Colon (tissue), 2 donors: Measurements from ENCODE around the gene GDAP1L1.
"Not testable (repeated sequence)": the region's sequence is repeated elsewhere in the genome, so short reads cannot be mapped to it uniquely, and the experiment has no call there.

Experiments used
- FAIRE-seq: peaks from 2 replicates; lab custom pipeline; 2012; peaks lifted over from hg19 to GRCh38; lab: Jason Lieb, UNC
- donor health status: control.
- donor health status: control.

Gene GDAP1L1

GRCh38 chr20:44221368-44221954 lies 25.6 kb upstream of the GDAP1L1 start:
- no peak for FAIRE-seq

GRCh38 chr20:44222027-44222426 lies 25.1 kb upstream of the GDAP1L1 start:
- FAIRE-seq: no peak

GRCh38 chr20:44222633-44223368 lies 24.3 kb upstream of the GDAP1L1 start:
- FAIRE-seq: no peak

GRCh38 chr20:44223721-44224120 lies 23.4 kb upstream of the GDAP1L1 start:
- no peak for FAIRE-seq

- FAIRE-seq: no peak
Observed at GRCh38 chr20:44224637-44225036, 22.5 kb upstream of the GDAP1L1 start.

- no peak for FAIRE-seq
Observed at GRCh38 chr20:44228465-44229258, 18.4 kb upstream of the GDAP1L1 start.

GRCh38 chr20:44231193-44231592 lies 15.9 kb upstream of the GDAP1L1 start:
- no peak for FAIRE-seq

GRCh38 chr20:44231713-44232468 lies 15.2 kb upstream of the GDAP1L1 start:
- FAIRE-seq: no peak

- not testable (repeated sequence) for FAIRE-seq
Observed at GRCh38 chr20:44232469-44232856, 14.6 kb upstream of the GDAP1L1 start.

- no peak for FAIRE-seq
Observed at GRCh38 chr20:44233436-44234016, 13.6 kb upstream of the GDAP1L1 start.

- no peak for FAIRE-seq
Observed at GRCh38 chr20:44234566-44235317, 12.4 kb upstream of the GDAP1L1 start.

GRCh38 chr20:44235702-44236101 lies 11.4 kb upstream of the GDAP1L1 start:
- FAIRE-seq: no peak

GRCh38 chr20:44236840-44237239 lies 10.3 kb upstream of the GDAP1L1 start:
- FAIRE-seq: not testable (repeated sequence)

- no peak for FAIRE-seq
Observed at GRCh38 chr20:44241796-44242195, 5.3 kb upstream of the GDAP1L1 start.

- no peak for FAIRE-seq
Observed at GRCh38 chr20:44245977-44246376, 1.1 kb upstream of the GDAP1L1 start.

- FAIRE-seq: no peak
Observed at GRCh38 chr20:44247586-44248409, 690 bp downstream of the GDAP1L1 start.

GRCh38 chr20:44248410-44248759 lies 1.3 kb downstream of the GDAP1L1 start:
- no peak for FAIRE-seq

GRCh38 chr20:44251284-44251683 lies 4.2 kb downstream of the GDAP1L1 start:
- no peak for FAIRE-seq

GRCh38 chr20:44253528-44253927 lies 6.4 kb downstream of the GDAP1L1 start:
- FAIRE-seq: no peak

GRCh38 chr20:44254073-44254472 lies 7.0 kb downstream of the GDAP1L1 start:
- no peak for FAIRE-seq
